Caco-2 (cell line): ENCODE measurements around the gene RSRC1. TPM values are rescaled to one million over a fixed set of nuclear protein-coding genes. Genes with fewer than 3 reads are reported as not detected.

Experiments used
- BruUV-seq: library from RNA; stranded (reverse); fragments of 400-500 nt; replicated peaks from 2 replicates; lab custom pipeline; 2021; lab: Mats Ljungman, UMichigan
- CTCF ChIA-PET: fragments of 300-600 bp; sonication (Branson Sonifier 250); formaldehyde crosslinking; loops from one replicate; lab custom pipeline; 2022; ENCODE audit warnings: antibody characterized with exemption; lab: Charles Lee
- POLR2A ChIA-PET: fragments of 300-600 bp; sonication (Branson Sonifier 250); formaldehyde crosslinking; loops from one replicate; lab custom pipeline; 2022; ENCODE audit warnings: antibody characterized with exemption; lab: Charles Lee
- DNase-seq, 2 experiments: peaks; one replicate each; pipeline versions ENCODE4 v3.0.0 to v3.0.0-alpha.2; 2020 to 2022
- H3K27me3 ChIP-seq: replicated peaks from 2 replicates; pipeline ENCODE4 v1.6.0; 2011; ENCODE audit warnings: low read length; ENCODE audit not compliant: control insufficient read depth, insufficient read depth
- H3K36me3 ChIP-seq: 2 replicates; pipeline ENCODE4 v1.5.1; 2011; ENCODE audit warnings: low read length; ENCODE audit not compliant: control insufficient read depth, insufficient read depth
- H3K4me1 ChIP-seq: fragments of 250-450 bp; sonication (Bioruptor Pico); 2 replicates; pipeline ENCODE4 v1.5.1; 2020; ENCODE audit warnings: mild to moderate bottlenecking
- H3K4me3 ChIP-seq: 2 replicates; pipeline ENCODE4 v1.5.1; 2011; ENCODE audit warnings: low read depth, mild to moderate bottlenecking, control low read depth, low read length
- H3K9me3 ChIP-seq: fragments of 250-450 bp; sonication (Bioruptor Pico); 2 replicates; pipeline ENCODE4 v1.5.1; 2020; ENCODE audit warnings: mild to moderate bottlenecking, moderate library complexity
- H3K27ac Mint-ChIP-seq: one replicate; pipeline ENCODE4 v1.8.0; 2022; ENCODE audit warnings: mixed read lengths; ENCODE audit not compliant: unreplicated experiment
- H3K27me3 Mint-ChIP-seq: one replicate; pipeline ENCODE4 v1.8.0; 2022; ENCODE audit warnings: mixed read lengths; ENCODE audit not compliant: insufficient read depth, unreplicated experiment
- H3K36me3 Mint-ChIP-seq: one replicate; pipeline ENCODE4 v1.8.0; 2022; ENCODE audit warnings: mild to moderate bottlenecking, mixed read lengths; ENCODE audit not compliant: insufficient read depth, unreplicated experiment
- H3K4me1 Mint-ChIP-seq: one replicate; pipeline ENCODE4 v1.8.0; 2022; ENCODE audit warnings: low read depth, mixed read lengths; ENCODE audit not compliant: unreplicated experiment
- H3K4me3 Mint-ChIP-seq: one replicate; pipeline ENCODE4 v1.8.0; 2022; ENCODE audit warnings: mild to moderate bottlenecking, moderate library complexity, mixed read lengths; ENCODE audit not compliant: unreplicated experiment
- H3K9me3 Mint-ChIP-seq: one replicate; pipeline ENCODE4 v1.8.0; 2022; ENCODE audit warnings: mixed read lengths; ENCODE audit not compliant: unreplicated experiment
- CTCF ChIP-seq, 2 experiments: fragments of 200-600 bp in 1 of 2; IDR thresholded peaks; 1 replicate in 1 of 2; 2 replicates in 1 of 2; pipeline versions ENCODE4 v1.5.1 to v1.8.0; 2011 to 2022; ENCODE audit warnings: antibody characterized with exemption in 1 of 2, control low read depth in 1 of 2, inconsistent platforms in 1 of 2, low read depth in 1 of 2, low read length in 1 of 2, mild to moderate bottlenecking in 1 of 2, moderate library complexity in 1 of 2; ENCODE audit not compliant: insufficient read depth in 1 of 2, severe bottlenecking in 1 of 2, unreplicated experiment in 1 of 2
- intact Hi-C: fragments of 100-400 bp; cut with micrococcal nuclease; formaldehyde crosslinking; loops from one replicate; pipeline ENCODE4 v1.10.0; 2022; ENCODE audit not compliant: unreplicated experiment
- total RNA-seq: library from RNA; stranded (reverse); gene quantifications from 2 replicates; pipeline ENCODE4 v1.2.3, GENCODE V29; 2022

Gene RSRC1
- total RNA-seq, 1 experiment from 2014 or later: 38.4 TPM

- Mint-ChIP-seq H3K4me1 (peaks cover 6% of the 10 kb centered on the region), H3K4me3 (no peak overlapping the region), H3K27ac (no peak overlapping the region), H3K36me3 (no peaks in the 10 kb centered on the region), H3K9me3 (no peaks in the 10 kb centered on the region), H3K27me3 (no peaks in the 10 kb centered on the region)
- Histone ChIP-seq H3K4me1 (peaks cover 5% of the 10 kb centered on the region; the same call in 1 of the 2 replicates), H3K27me3 (no peaks in the 10 kb centered on the region), H3K9me3 (no peaks in the 10 kb centered on the region), H3K4me3 (no peak overlapping the region), H3K36me3 (no peaks in the 10 kb centered on the region)
- no peak for DNase-seq
- ChIA-PET CTCF (no interaction called here), POLR2A (no interaction called here)
- intact Hi-C loops: no loop called here
- no TSS peak for BruUV-seq
- TF ChIP-seq CTCF (IDR thresholded peaks at IDR 0.05; ENCODE audit: insufficient read depth in 1 of 2, low read depth in 1 of 2, low read length in 1 of 2, severe bottlenecking in 1 of 2, unreplicated experiment in 1 of 2): no peak
Observed at GRCh38 chr3:158419820-158420653, 310.1 kb downstream of the RSRC1 start.

- DNase-seq: no peak
- Histone ChIP-seq H3K9me3 (no peaks in the 10 kb centered on the region), H3K4me1 (peaks cover 5% of the 10 kb centered on the region; the same call in 1 of the 2 replicates), H3K36me3 (no peaks in the 10 kb centered on the region), H3K27me3 (no peaks in the 10 kb centered on the region), H3K4me3 (no peak overlapping the region)
- intact Hi-C loops: no loop called here
- ChIA-PET POLR2A (no interaction called here), CTCF (no interaction called here)
- Mint-ChIP-seq H3K36me3 (no peaks in the 10 kb centered on the region), H3K4me1 (peaks cover 6% of the 10 kb centered on the region), H3K27ac (no peak overlapping the region), H3K27me3 (no peaks in the 10 kb centered on the region), H3K9me3 (no peaks in the 10 kb centered on the region), H3K4me3 (no peak overlapping the region)
- no TSS peak for BruUV-seq
- TF ChIP-seq CTCF (IDR thresholded peaks at IDR 0.05; ENCODE audit: insufficient read depth in 1 of 2, low read depth in 1 of 2, low read length in 1 of 2, severe bottlenecking in 1 of 2, unreplicated experiment in 1 of 2): no peak
Observed at GRCh38 chr3:158420654-158421396, 310.9 kb downstream of the RSRC1 start.

GRCh38 chr3:158430448-158430847 is 320.6 kb downstream of the RSRC1 start:
- Mint-ChIP-seq H3K27me3 (no peaks in the 10 kb centered on the region), H3K9me3 (no peaks in the 10 kb centered on the region), H3K4me3 (no peak overlapping the region), H3K27ac (no peak overlapping the region), H3K4me1 (no peaks in the 10 kb centered on the region), H3K36me3 (no peaks in the 10 kb centered on the region)
- no peak for DNase-seq
- H3K4me3 ChIP-seq: no peak overlapping the region
- CTCF ChIA-PET: no interaction called here
- no peaks in the 10 kb centered on the region for H3K36me3 ChIP-seq
- H3K27me3 ChIP-seq: no peaks in the 10 kb centered on the region
- peaks cover 24% of the 10 kb centered on the region for H3K4me1 ChIP-seq
- no TSS peak for BruUV-seq
- intact Hi-C loops: loop anchor here (2.0 to 5.0 kb wide), 2 partner anchors 63 to 490 kb away; no protein-coding TSS in a partner anchor
- TF ChIP-seq CTCF (IDR thresholded peaks at IDR 0.05; ENCODE audit: insufficient read depth in 1 of 2, low read depth in 1 of 2, low read length in 1 of 2, severe bottlenecking in 1 of 2, unreplicated experiment in 1 of 2): no peak
- no peaks in the 10 kb centered on the region for H3K9me3 ChIP-seq
- POLR2A ChIA-PET: no interaction called here
